Breast epithelium (tissue), 3 donors: ENCODE data around the gene TNFRSF11A.

ENCODE experiments used
- POLR2AphosphoS5 ChIP-seq, 3 donors: sonication (generic); formaldehyde crosslinking; IDR thresholded peaks; one replicate each; pipeline ENCODE4 v1.6.1; 2017; ENCODE audit warnings: antibody characterized with exemption in 3 of 3
- TF ChIP-seq, protein P1 (sequence below), 3 donors: fragments of 450-650 bp; IDR thresholded peaks; one replicate each; pipeline ENCODE4 v1.5.1; 2016 to 2017; ENCODE audit warnings: antibody characterized with exemption in 3 of 3, mild to moderate bottlenecking in 3 of 3, moderate library complexity in 3 of 3

DNA sequence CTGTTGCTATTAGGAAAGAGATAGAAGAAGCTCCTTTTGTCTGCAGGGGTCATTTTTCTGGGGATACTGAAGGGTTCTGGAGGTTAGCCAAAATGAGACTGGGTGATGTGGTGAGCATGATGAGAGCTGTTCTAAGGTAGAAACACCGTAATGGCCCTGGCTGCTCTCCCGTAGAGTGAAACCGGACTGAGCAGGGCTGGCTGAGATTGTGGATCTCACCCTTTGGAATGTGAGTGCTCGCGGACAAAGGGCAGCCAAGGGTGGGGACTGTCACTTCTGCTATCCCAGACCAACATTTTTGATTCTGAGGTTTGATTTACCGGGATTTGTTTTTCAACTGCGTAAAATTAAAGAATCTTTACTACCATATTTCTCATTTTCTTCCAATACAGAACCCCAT, 36.2 kb downstream of the TNFRSF11A start:
- TF ChIP-seq, protein P1, sequence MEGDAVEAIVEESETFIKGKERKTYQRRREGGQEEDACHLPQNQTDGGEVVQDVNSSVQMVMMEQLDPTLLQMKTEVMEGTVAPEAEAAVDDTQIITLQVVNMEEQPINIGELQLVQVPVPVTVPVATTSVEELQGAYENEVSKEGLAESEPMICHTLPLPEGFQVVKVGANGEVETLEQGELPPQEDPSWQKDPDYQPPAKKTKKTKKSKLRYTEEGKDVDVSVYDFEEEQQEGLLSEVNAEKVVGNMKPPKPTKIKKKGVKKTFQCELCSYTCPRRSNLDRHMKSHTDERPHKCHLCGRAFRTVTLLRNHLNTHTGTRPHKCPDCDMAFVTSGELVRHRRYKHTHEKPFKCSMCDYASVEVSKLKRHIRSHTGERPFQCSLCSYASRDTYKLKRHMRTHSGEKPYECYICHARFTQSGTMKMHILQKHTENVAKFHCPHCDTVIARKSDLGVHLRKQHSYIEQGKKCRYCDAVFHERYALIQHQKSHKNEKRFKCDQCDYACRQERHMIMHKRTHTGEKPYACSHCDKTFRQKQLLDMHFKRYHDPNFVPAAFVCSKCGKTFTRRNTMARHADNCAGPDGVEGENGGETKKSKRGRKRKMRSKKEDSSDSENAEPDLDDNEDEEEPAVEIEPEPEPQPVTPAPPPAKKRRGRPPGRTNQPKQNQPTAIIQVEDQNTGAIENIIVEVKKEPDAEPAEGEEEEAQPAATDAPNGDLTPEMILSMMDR (IDR thresholded peaks at IDR 0.05) = no peak
- TF ChIP-seq POLR2AphosphoS5 (IDR thresholded peaks at IDR 0.05) = no peak
